ENCODE measurements around the gene PDZK1.

GRCh38 chr1:145707183-145707867 lies at the start of gene PDZK1:
- TF ChIP-seq EP300 (IDR thresholded peaks at IDR 0.05; ENCODE audit: low read depth) (no peak), POLR2A (IDR thresholded peaks at IDR 0.05) (no peak)

All from transverse colon (tissue), 1 donor.